Astrocyte of the cerebellum (primary cell): ENCODE data around the gene MANSC1.

Source experiments
- DNase-seq: peaks from one replicate; pipeline ENCODE4 v3.0.0-alpha.2; 2011; ENCODE audit warnings: low read depth
- H3K4me3 ChIP-seq: 2 replicates; pipeline ENCODE4 v1.5.1; 2011; ENCODE audit warnings: mild to moderate bottlenecking, low read depth, low read length, moderate library complexity
- CTCF ChIP-seq: IDR thresholded peaks from 2 replicates; pipeline ENCODE4 v1.5.1; 2012; ENCODE audit warnings: low read length, low read depth, moderate library complexity, mild to moderate bottlenecking; ENCODE audit errors: missing control alignments
- in situ Hi-C: cut with HindIII; loops from 2 replicates; pipeline ENCODE4 v1.10.0; 2017; ENCODE audit warnings: low sequenced_read_pairs

MANSC1 gene

GRCh38 chr12:12378616-12379015, 28.6 kb upstream of the MANSC1 start:
- H3K4me3 ChIP-seq = no peak overlapping the region
- TF ChIP-seq CTCF = no peak
- in situ Hi-C loops = loop anchor here (25.0 kb wide), 1 partner anchor 334 kb away; the partner anchor contains the start of gene CDKN1B
- DNase-seq = no peak

- no peak overlapping the region for H3K4me3 ChIP-seq
- in situ Hi-C loops = loop anchor here (25.0 kb wide), 1 partner anchor 335 kb away; the partner anchor contains the start of gene CDKN1B
- peak; percentile 40 for TF ChIP-seq CTCF
- DNase-seq = peak; percentile 77
Observed at GRCh38 chr12:12376646-12377448, 26.8 kb upstream of the MANSC1 start.

- no peak for DNase-seq
- no peak for TF ChIP-seq CTCF
- in situ Hi-C loops = no loop called here
- H3K4me3 ChIP-seq = no peak overlapping the region
Observed at GRCh38 chr12:12372946-12373722, 23.1 kb upstream of the MANSC1 start.

- in situ Hi-C loops = no loop called here
- DNase-seq = no peak
- TF ChIP-seq CTCF = no peak
- no peak overlapping the region for H3K4me3 ChIP-seq
Observed at GRCh38 chr12:12367482-12367998, 17.5 kb upstream of the MANSC1 start.

GRCh38 chr12:12366701-12367481, 16.8 kb upstream of the MANSC1 start:
- TF ChIP-seq CTCF = no peak
- in situ Hi-C loops = no loop called here
- DNase-seq = no peak
- no peak overlapping the region for H3K4me3 ChIP-seq

GRCh38 chr12:12365931-12366431, 15.9 kb upstream of the MANSC1 start:
- TF ChIP-seq CTCF = no peak
- no peak overlapping the region for H3K4me3 ChIP-seq
- in situ Hi-C loops = no loop called here
- DNase-seq = no peak
